A673 (cell line): ENCODE measurements around the gene ZNF692. TPM values are rescaled to one million over a fixed set of nuclear protein-coding genes. Genes with fewer than 3 reads are reported as not detected.

Source experiments
- BruUV-seq: library from RNA; stranded (reverse); fragments of 400-500 nt; replicated peaks from 2 replicates; lab custom pipeline; 2021; lab: Mats Ljungman, UMichigan
- CTCF ChIA-PET: fragments of 300-600 bp; sonication (Branson Sonifier 250); formaldehyde crosslinking; loops from one replicate; lab custom pipeline; 2022; ENCODE audit warnings: antibody characterized with exemption; lab: Charles Lee
- POLR2A ChIA-PET: fragments of 300-600 bp; sonication (Branson Sonifier 250); formaldehyde crosslinking; loops from one replicate; lab custom pipeline; 2022; ENCODE audit warnings: antibody characterized with exemption; ENCODE audit not compliant: low non-redundant PET; lab: Charles Lee
- DNase-seq: peaks from one replicate; pipeline ENCODE4 v3.0.0-alpha.2; 2015; ENCODE audit warnings: low spot score
- H3K27ac ChIP-seq: fragments of 200-600 bp; sonication (generic); 2 replicates; pipeline ENCODE4 v1.5.1; 2016; ENCODE audit warnings: mixed run types, low read depth, mild to moderate bottlenecking, mixed read lengths, antibody characterized with exemption, low read length; ENCODE audit not compliant: poor library complexity, severe bottlenecking
- H3K27me3 ChIP-seq: fragments of 200-600 bp; sonication (generic); replicated peaks from 2 replicates; pipeline ENCODE4 v1.6.1; 2017; ENCODE audit warnings: mixed run types, low read depth, mild to moderate bottlenecking, mixed read lengths, antibody characterized with exemption, low read length; ENCODE audit not compliant: insufficient read depth, poor library complexity
- H3K36me3 ChIP-seq: fragments of 200-600 bp; sonication (generic); 2 replicates; pipeline ENCODE4 v1.6.1; 2016; ENCODE audit warnings: mixed run types, mild to moderate bottlenecking, mixed read lengths, antibody characterized with exemption, low read length; ENCODE audit not compliant: insufficient read depth, poor library complexity, severe bottlenecking
- H3K4me1 ChIP-seq: fragments of 200-600 bp; sonication (generic); 2 replicates; pipeline ENCODE4 v1.6.1; 2017; ENCODE audit warnings: mixed run types, mild to moderate bottlenecking, mixed read lengths, antibody characterized with exemption, low read length; ENCODE audit not compliant: insufficient read depth, poor library complexity, severe bottlenecking
- H3K4me3 ChIP-seq: fragments of 200-600 bp; sonication (generic); 2 replicates; pipeline ENCODE4 v1.5.1; 2016; ENCODE audit warnings: low read depth, mixed run types, mild to moderate bottlenecking, mixed read lengths, low read length; ENCODE audit not compliant: poor library complexity, severe bottlenecking
- H3K9me3 ChIP-seq: fragments of 200-600 bp; sonication (generic); 2 replicates; pipeline ENCODE4 v1.6.1; 2016; ENCODE audit warnings: mixed run types, low read depth, mild to moderate bottlenecking, mixed read lengths, antibody characterized with exemption, low read length; ENCODE audit not compliant: poor library complexity, severe bottlenecking
- EZH2 ChIP-seq: fragments of 200-600 bp; sonication (generic); IDR thresholded peaks from 2 replicates; pipeline ENCODE4 v1.6.1; 2017; ENCODE audit warnings: borderline replicate concordance, low read depth, mild to moderate bottlenecking, mixed read lengths, antibody characterized with exemption, low read length; ENCODE audit not compliant: poor library complexity, severe bottlenecking
- intact Hi-C: fragments of 100-400 bp; cut with micrococcal nuclease; formaldehyde crosslinking; loops from one replicate; pipeline ENCODE4 v1.10.0; 2022; ENCODE audit not compliant: unreplicated experiment
- total RNA-seq: library from RNA; stranded (reverse); gene quantifications from 2 replicates; pipeline ENCODE4 v1.2.3, GENCODE V29; 2021
- TF ChIP-seq, protein P1 (sequence below): fragments of 300-800, 200-600 bp; sonication (generic); conservative IDR thresholded peaks from 2 replicates; pipeline ENCODE4 v1.5.1; 2017; ENCODE audit warnings: low read depth, mild to moderate bottlenecking, antibody characterized with exemption, low read length, moderate library complexity, mixed read lengths

The ZNF692 gene
- total RNA-seq, 1 experiment from 2014 or later, result 64.5 TPM

DNA sequence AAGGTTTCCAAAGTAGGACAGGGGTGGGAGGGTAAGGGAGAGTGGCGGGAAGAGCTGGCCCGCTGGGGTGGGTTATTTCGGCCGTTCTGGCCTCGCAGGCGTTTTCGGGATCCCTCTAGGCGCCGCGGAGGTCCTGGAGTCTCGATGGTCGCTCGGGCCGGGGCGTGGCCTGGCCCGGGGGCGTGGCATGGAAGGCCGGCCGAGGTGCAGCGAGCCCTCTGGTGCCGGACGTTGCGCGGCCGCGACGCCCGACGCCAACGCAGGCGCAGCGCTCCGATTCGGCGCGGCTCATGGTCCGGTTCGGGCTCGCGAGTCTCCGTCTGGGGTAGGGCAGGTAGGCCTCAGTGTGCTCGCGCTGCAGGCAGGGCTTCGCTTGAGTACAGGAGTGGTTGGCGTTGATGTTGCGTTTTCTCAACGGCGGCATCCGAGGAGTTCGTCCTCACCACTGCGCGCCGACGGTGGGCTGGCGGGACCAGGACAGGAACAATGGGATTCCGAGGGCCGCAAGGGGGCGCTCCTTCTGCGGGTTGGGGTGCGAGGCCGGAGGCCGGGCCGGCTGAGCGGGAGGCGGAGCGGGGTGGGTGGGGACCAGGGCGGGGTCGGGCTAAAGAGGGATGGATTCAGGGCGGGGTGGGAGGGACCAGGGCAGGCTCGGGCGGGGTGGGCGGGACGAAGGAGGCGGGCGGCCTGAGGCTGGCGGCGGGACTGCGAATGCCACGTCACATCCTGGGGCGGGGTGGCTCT lies 47.3 kb upstream of the ZNF692 start, which contains the start of gene PGBD2:
Gene PGBD2, plus strand, starts transcription at position 227 of the 744 bp plus-strand sequence. CDS start 7,628 bp downstream, outside the sequence.
- TF ChIP-seq, protein P1, sequence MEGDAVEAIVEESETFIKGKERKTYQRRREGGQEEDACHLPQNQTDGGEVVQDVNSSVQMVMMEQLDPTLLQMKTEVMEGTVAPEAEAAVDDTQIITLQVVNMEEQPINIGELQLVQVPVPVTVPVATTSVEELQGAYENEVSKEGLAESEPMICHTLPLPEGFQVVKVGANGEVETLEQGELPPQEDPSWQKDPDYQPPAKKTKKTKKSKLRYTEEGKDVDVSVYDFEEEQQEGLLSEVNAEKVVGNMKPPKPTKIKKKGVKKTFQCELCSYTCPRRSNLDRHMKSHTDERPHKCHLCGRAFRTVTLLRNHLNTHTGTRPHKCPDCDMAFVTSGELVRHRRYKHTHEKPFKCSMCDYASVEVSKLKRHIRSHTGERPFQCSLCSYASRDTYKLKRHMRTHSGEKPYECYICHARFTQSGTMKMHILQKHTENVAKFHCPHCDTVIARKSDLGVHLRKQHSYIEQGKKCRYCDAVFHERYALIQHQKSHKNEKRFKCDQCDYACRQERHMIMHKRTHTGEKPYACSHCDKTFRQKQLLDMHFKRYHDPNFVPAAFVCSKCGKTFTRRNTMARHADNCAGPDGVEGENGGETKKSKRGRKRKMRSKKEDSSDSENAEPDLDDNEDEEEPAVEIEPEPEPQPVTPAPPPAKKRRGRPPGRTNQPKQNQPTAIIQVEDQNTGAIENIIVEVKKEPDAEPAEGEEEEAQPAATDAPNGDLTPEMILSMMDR, result peak; percentile 78
- TF ChIP-seq EZH2, result no peak
- no TSS peak for BruUV-seq
- peak; percentile 95 for DNase-seq
- ChIA-PET POLR2A (no interaction called here), CTCF (interaction anchor here (0.5 to 1.0 kb wide), 10 partner anchors 8 to 1759 kb away, joined by 3 to 7 read pairs (median 3); partner anchors contain the start of genes SH3BP5L, ZNF672 and ZNF692)
- H3K36me3 ChIP-seq, result no peaks in the 10 kb centered on the region
- H3K27me3 ChIP-seq, result peaks cover 2% of the 10 kb centered on the region
- intact Hi-C loops, result loop anchor here (1.0 kb wide), 1 partner anchor 32 kb away; no protein-coding TSS in a partner anchor
- H3K9me3 ChIP-seq, result no peaks in the 10 kb centered on the region
- H3K4me3 ChIP-seq, result peak within 1 kb of the TSS; percentile 65
- H3K27ac ChIP-seq, result peak within 1 kb of the TSS; percentile 92
- no peaks in the 10 kb centered on the region for H3K4me1 ChIP-seq

DNA sequence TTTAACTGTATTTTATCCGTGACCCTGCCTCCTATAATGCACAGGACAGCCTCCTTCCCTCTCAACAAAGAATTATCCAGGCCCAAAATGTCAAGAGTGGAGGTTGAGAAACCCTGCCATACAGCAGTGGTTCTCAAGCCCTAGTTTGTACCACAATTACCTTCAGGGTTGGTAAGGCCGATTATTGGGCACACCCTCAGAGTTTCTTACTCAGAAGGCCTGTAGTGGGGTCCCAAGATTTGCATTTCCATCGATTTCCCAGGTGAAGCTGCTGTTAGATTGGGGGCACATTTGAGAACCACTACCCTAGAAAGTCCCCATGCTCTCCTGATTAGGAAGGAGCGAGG lies 46.8 kb upstream of the ZNF692 start:
- intact Hi-C loops, result loop anchor here (1.0 kb wide), 1 partner anchor 31 kb away; no protein-coding TSS in a partner anchor
- Histone ChIP-seq H3K4me3 (peak overlapping the region; percentile 65), H3K9me3 (no peaks in the 10 kb centered on the region), H3K36me3 (no peaks in the 10 kb centered on the region), H3K27me3 (peaks cover 6% of the 10 kb centered on the region), H3K4me1 (no peaks in the 10 kb centered on the region), H3K27ac (peak overlapping the region; percentile 92)
- DNase-seq, result no peak
- BruUV-seq, result TSS peak; percentile 94
- TF ChIP-seq EZH2, result no peak
- TF ChIP-seq, protein P1, result no peak
- ChIA-PET CTCF (no interaction called here), POLR2A (no interaction called here)

DNA sequence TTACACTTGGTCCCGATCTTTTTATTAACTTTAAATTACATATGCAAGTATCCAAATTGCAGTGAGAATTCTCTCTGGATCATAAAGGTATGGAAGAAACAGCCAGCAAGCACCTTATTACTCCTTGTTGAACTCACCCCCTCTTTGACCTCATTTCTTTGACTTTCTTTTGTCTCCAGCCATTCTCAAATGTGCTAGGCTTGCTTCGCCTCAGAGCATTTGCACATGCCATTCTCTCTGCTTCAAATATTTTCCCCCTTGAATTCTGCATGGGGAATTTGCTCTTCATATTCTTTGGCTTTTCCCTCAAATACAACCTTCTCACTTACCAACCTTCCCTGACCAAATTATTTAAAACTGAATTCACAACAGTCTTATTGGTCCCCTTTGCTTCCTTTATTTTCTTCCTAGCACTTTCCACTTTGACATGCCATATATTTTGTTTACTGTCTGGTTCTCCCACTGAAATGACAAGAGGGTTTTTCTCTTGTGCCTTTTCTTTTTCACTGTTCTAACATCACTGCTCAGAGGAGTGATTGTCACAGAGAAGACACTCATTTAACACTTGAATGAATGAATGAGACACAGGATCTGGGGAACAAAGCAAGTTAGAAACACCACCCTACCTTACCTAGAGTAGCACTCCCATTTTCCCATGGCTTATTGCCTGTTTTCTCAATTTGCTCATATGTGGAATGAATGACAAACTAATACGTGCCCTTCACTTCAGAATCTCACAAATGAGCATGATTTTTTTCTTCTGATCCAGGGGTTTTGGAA lies 45.7 kb upstream of the ZNF692 start:
- Histone ChIP-seq H3K36me3 (no peaks in the 10 kb centered on the region), H3K27ac (no peak overlapping the region), H3K4me1 (no peaks in the 10 kb centered on the region), H3K4me3 (no peak overlapping the region), H3K9me3 (no peaks in the 10 kb centered on the region), H3K27me3 (peaks cover 9% of the 10 kb centered on the region)
- CTCF ChIA-PET, result no interaction called here
- TF ChIP-seq, protein P1, result no peak
- no peak for TF ChIP-seq EZH2
- DNase-seq, result no peak
- POLR2A ChIA-PET, result no interaction called here
- intact Hi-C loops, result no loop called here
- BruUV-seq, result no TSS peak
